Activated CD8-positive, alpha-beta T cell treated with anti-CD3 and anti-CD28 coated beads, Interleukin-2, amount 10 ng/mL, durations not matched to agents 7 days and 5 days (primary cell): ENCODE results near the gene ERVFRD-1. TPM values are rescaled to one million over a fixed set of nuclear protein-coding genes. Genes with fewer than 3 reads are reported as not detected.

Experiments
- ATAC-seq: fragments of 150-1000 bp; cut with Tn5 transposase; one replicate; pipeline ENCODE4 v1.10.0; 2021; ENCODE audit warnings: moderate library complexity
- CTCF ChIA-PET: fragments of 350-600 bp; sonication (Branson Sonifier 250); formaldehyde crosslinking; loops from one replicate; lab custom pipeline; 2021; ENCODE audit warnings: antibody characterized with exemption; lab: Charles Lee
- POLR2A ChIA-PET: fragments of 350-600 bp; sonication (Branson Sonifier 250); formaldehyde crosslinking; loops from one replicate; lab custom pipeline; 2021; ENCODE audit warnings: antibody characterized with exemption; lab: Charles Lee
- DNase-seq: peaks from one replicate; pipeline ENCODE4 v3.0.0-alpha.2; 2020
- H3K27ac Mint-ChIP-seq: one replicate; pipeline ENCODE4 v1.8.0; 2021; ENCODE audit warnings: mild to moderate bottlenecking, mixed read lengths
- H3K27me3 Mint-ChIP-seq: one replicate; pipeline ENCODE4 v1.8.0; 2021; ENCODE audit warnings: low read depth, mixed read lengths
- H3K36me3 Mint-ChIP-seq: one replicate; pipeline ENCODE4 v1.8.0; 2021; ENCODE audit warnings: low read depth, mixed read lengths
- H3K4me1 Mint-ChIP-seq: one replicate; pipeline ENCODE4 v1.8.0; 2021; ENCODE audit warnings: low read depth, mixed read lengths
- H3K4me3 Mint-ChIP-seq: one replicate; pipeline ENCODE4 v1.8.0; 2021; ENCODE audit warnings: mild to moderate bottlenecking, mixed read lengths
- H3K9me3 Mint-ChIP-seq: one replicate; pipeline ENCODE4 v1.8.0; 2022; ENCODE audit warnings: mixed read lengths; ENCODE audit not compliant: insufficient read depth
- total RNA-seq, 2 experiments: library from RNA; stranded (reverse); gene quantifications; one replicate each; pipeline ENCODE4 v1.2.3, GENCODE V29; 2021

The ERVFRD-1 gene
- total RNA-seq, 2 experiments from 2014 or later: not detected

GRCh38 chr6:11085758-11086435 is 25.6 kb downstream of the ERVFRD-1 start:
- no peaks in the 10 kb centered on the region for H3K4me1 Mint-ChIP-seq
- no peaks in the 10 kb centered on the region for H3K27me3 Mint-ChIP-seq
- DNase-seq: no peak
- H3K4me3 Mint-ChIP-seq: no peak overlapping the region
- ChIA-PET CTCF (no interaction called here), POLR2A (no interaction called here)
- H3K36me3 Mint-ChIP-seq: no peaks in the 10 kb centered on the region
- H3K27ac Mint-ChIP-seq: no peak overlapping the region
- no peaks in the 10 kb centered on the region for H3K9me3 Mint-ChIP-seq
- no peak for ATAC-seq

- ChIA-PET CTCF (no interaction called here), POLR2A (interaction anchor here (1.4 kb wide), 1 partner anchor 9 kb away, joined by 4 read pairs; the partner anchor contains the start of gene SMIM13)
- H3K4me1 Mint-ChIP-seq: no peaks in the 10 kb centered on the region
- ATAC-seq (no peak), DNase-seq (no peak)
- no peak overlapping the region for H3K27ac Mint-ChIP-seq
- H3K9me3 Mint-ChIP-seq: no peaks in the 10 kb centered on the region
- no peaks in the 10 kb centered on the region for H3K27me3 Mint-ChIP-seq
- no peaks in the 10 kb centered on the region for H3K36me3 Mint-ChIP-seq
- H3K4me3 Mint-ChIP-seq: no peak overlapping the region
Observed at GRCh38 chr6:11083956-11084355, 27.6 kb downstream of the ERVFRD-1 start.

DNA sequence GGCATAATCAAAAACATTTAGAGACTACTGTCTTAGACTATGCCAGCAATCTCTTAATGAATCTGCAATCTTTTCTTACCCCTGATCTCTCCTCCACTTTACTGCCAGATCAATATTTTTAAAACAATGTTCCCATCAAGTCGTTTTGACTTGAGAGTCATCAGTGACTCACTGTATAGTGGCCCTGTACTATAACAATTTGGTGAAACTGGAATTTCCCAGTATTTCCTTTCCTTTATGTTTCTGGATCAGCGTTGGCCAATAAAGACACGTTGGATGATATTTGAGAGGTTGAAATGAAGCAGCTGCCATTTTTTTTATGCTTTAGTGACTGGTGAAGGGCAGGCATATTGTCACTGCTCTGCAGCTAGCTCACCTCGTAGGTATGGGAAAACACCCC is 28.0 kb downstream of the ERVFRD-1 start:
- Mint-ChIP-seq H3K4me1 (no peaks in the 10 kb centered on the region), H3K4me3 (no peak overlapping the region), H3K27me3 (no peaks in the 10 kb centered on the region), H3K27ac (no peak overlapping the region), H3K9me3 (no peaks in the 10 kb centered on the region), H3K36me3 (no peaks in the 10 kb centered on the region)
- CTCF ChIA-PET: interaction anchor here (0.9 to 1.9 kb wide), 2 partner anchors 13 to 15 kb away, joined by 3 to 4 read pairs; no protein-coding TSS in a partner anchor
- ATAC-seq: no peak
- no peak for DNase-seq
- POLR2A ChIA-PET: interaction anchor here (1.4 kb wide), 1 partner anchor 10 kb away, joined by 4 read pairs; the partner anchor contains the start of gene SMIM13

DNA sequence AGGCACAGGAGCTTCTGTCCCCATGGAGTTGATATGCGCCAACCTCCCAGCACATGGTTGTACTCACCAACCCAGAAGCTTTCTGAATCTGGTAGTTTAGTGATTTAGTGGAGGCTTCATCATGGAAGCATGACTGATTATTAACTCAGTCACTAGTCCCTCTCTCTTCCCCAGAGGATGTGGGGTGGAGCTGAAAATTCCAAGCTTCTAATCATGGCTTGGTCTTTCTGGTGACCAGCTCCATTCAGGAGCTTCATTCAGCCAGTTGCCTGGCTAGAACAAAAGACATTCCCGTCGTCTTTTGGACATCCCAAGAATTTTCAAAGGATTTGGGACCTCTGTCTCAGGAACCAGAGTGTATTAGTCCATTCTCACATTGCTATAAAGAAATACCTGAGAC is 31.2 kb downstream of the ERVFRD-1 start:
- no peak overlapping the region for H3K4me3 Mint-ChIP-seq
- ATAC-seq: no peak
- no peaks in the 10 kb centered on the region for H3K27me3 Mint-ChIP-seq
- H3K4me1 Mint-ChIP-seq: no peaks in the 10 kb centered on the region
- H3K9me3 Mint-ChIP-seq: no peaks in the 10 kb centered on the region
- ChIA-PET CTCF (interaction anchor here (0.9 to 1.6 kb wide), 4 partner anchors 9 to 15 kb away, joined by 3 to 4 read pairs (median 3); no protein-coding TSS in a partner anchor), POLR2A (no interaction called here)
- H3K27ac Mint-ChIP-seq: no peak overlapping the region
- no peaks in the 10 kb centered on the region for H3K36me3 Mint-ChIP-seq
- no peak for DNase-seq

- DNase-seq: no peak
- Mint-ChIP-seq H3K27me3 (peaks cover 2% of the 10 kb centered on the region), H3K36me3 (no peaks in the 10 kb centered on the region), H3K4me3 (no peak overlapping the region), H3K9me3 (no peaks in the 10 kb centered on the region), H3K4me1 (no peaks in the 10 kb centered on the region), H3K27ac (no peak overlapping the region)
- CTCF ChIA-PET: no interaction called here
- POLR2A ChIA-PET: no interaction called here
- no peak for ATAC-seq
Observed at GRCh38 chr6:11078266-11078665, 33.3 kb downstream of the ERVFRD-1 start.

- H3K9me3 Mint-ChIP-seq: no peaks in the 10 kb centered on the region
- H3K4me3 Mint-ChIP-seq: no peak overlapping the region
- no peaks in the 10 kb centered on the region for H3K4me1 Mint-ChIP-seq
- ChIA-PET POLR2A (no interaction called here), CTCF (no interaction called here)
- H3K27me3 Mint-ChIP-seq: peaks cover 4% of the 10 kb centered on the region
- no peak overlapping the region for H3K27ac Mint-ChIP-seq
- no peak for ATAC-seq
- no peak for DNase-seq
- H3K36me3 Mint-ChIP-seq: no peaks in the 10 kb centered on the region
Observed at GRCh38 chr6:11076540-11076939, 35.0 kb downstream of the ERVFRD-1 start.

GRCh38 chr6:11072101-11072500 is 39.4 kb downstream of the ERVFRD-1 start:
- Mint-ChIP-seq H3K9me3 (no peaks in the 10 kb centered on the region), H3K4me1 (no peaks in the 10 kb centered on the region), H3K36me3 (no peaks in the 10 kb centered on the region), H3K4me3 (no peak overlapping the region), H3K27ac (no peak overlapping the region), H3K27me3 (peaks cover 11% of the 10 kb centered on the region)
- ChIA-PET CTCF (no interaction called here), POLR2A (no interaction called here)
- no peak for DNase-seq
- no peak for ATAC-seq

DNA sequence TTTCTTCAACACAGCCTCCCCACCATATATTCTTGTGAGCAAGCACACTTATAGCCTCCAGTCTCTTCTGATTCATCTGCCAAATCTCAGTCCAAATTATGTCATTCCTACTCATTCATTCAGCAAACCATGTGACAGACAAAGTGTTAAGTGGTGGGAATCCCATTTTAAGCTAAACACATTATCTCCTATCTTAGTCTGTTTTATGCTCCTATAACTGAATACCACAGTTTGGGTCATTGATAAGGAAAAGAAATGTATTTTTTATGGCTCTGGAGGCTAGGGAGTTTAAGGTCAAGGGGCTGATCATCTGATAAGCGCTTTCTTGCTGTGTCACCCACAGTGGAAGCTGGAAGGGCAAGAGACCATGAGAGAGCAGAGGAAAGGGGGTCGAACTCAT is 41.8 kb downstream of the ERVFRD-1 start:
- CTCF ChIA-PET: interaction anchor here (1.3 to 2.0 kb wide), 2 partner anchors 15 to 118 kb away, joined by 4 to 8 read pairs; no protein-coding TSS in a partner anchor
- no peak overlapping the region for H3K27ac Mint-ChIP-seq
- H3K4me1 Mint-ChIP-seq: no peaks in the 10 kb centered on the region
- DNase-seq (no peak), ATAC-seq (no peak)
- no peaks in the 10 kb centered on the region for H3K36me3 Mint-ChIP-seq
- POLR2A ChIA-PET: no interaction called here
- H3K9me3 Mint-ChIP-seq: no peaks in the 10 kb centered on the region
- no peak overlapping the region for H3K4me3 Mint-ChIP-seq
- peaks cover 13% of the 10 kb centered on the region for H3K27me3 Mint-ChIP-seq

- H3K27me3 Mint-ChIP-seq: peaks cover 13% of the 10 kb centered on the region
- CTCF ChIA-PET: interaction anchor here (1.0 to 2.2 kb wide), 4 partner anchors 13 to 589 kb away, joined by 3 to 11 read pairs (median 6); partner anchors contain the start of gene SMIM13
- no peak for ATAC-seq
- no peaks in the 10 kb centered on the region for H3K9me3 Mint-ChIP-seq
- H3K4me3 Mint-ChIP-seq: no peak overlapping the region
- H3K4me1 Mint-ChIP-seq: no peaks in the 10 kb centered on the region
- POLR2A ChIA-PET: no interaction called here
- no peaks in the 10 kb centered on the region for H3K36me3 Mint-ChIP-seq
- no peak overlapping the region for H3K27ac Mint-ChIP-seq
- no peak for DNase-seq
Observed at GRCh38 chr6:11067348-11067747, 44.2 kb downstream of the ERVFRD-1 start.

DNA sequence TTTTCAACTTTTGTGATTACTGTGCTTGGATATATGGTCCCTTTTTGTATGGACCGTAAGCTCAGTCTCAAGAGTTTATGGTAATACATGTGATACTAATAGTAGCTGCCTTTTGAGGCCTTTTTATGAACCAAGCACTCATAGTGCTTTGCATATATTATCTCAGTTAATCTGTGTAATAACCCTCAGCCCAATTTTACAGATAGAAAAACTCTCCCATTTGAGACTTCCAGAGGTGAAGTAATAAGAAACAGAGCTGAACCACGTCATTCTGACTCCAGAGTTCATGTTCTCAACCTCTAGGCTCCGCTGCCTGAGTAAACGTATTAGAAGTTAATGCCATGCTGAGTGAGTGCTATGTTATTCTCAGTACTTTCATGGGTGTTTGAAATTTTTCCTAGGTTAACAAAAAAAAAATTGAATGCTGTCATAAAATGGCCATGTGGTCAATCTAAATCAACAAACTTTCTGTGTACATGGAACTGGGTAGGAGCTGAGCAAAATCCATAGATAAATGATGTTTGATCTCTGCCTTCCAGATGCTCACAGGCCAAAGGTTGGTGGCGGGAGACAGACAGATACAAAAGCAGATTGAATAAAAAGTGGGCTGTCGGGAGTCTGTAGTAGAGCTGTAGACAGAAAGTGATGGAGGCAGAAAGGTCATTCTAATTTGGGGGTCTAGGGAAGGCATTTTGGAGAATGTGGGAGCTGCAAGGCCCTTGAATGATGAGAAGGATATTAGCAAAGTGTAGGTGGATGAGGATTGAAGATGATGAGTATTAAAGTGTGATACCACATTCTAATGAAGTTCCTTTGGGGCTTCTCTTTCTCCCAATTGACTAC is 44.8 kb downstream of the ERVFRD-1 start:
- H3K27ac Mint-ChIP-seq: no peak overlapping the region
- no peaks in the 10 kb centered on the region for H3K9me3 Mint-ChIP-seq
- H3K4me3 Mint-ChIP-seq: no peak overlapping the region
- CTCF ChIA-PET: interaction anchor here (0.6 to 2.2 kb wide), 6 partner anchors 14 to 588 kb away, joined by 3 to 11 read pairs (median 4); partner anchors contain the start of gene SMIM13
- peaks cover 11% of the 10 kb centered on the region for H3K27me3 Mint-ChIP-seq
- no peaks in the 10 kb centered on the region for H3K36me3 Mint-ChIP-seq
- POLR2A ChIA-PET: no interaction called here
- ATAC-seq (no peak), DNase-seq (no peak)
- no peaks in the 10 kb centered on the region for H3K4me1 Mint-ChIP-seq

- ChIA-PET POLR2A (no interaction called here), CTCF (interaction anchor here (1.1 to 2.2 kb wide), 8 partner anchors 9 to 587 kb away, joined by 3 to 11 read pairs (median 4); partner anchors contain the start of gene SMIM13)
- Mint-ChIP-seq H3K27ac (no peak overlapping the region), H3K9me3 (no peaks in the 10 kb centered on the region), H3K27me3 (peaks cover 11% of the 10 kb centered on the region), H3K4me1 (no peaks in the 10 kb centered on the region), H3K4me3 (no peak overlapping the region), H3K36me3 (no peaks in the 10 kb centered on the region)
- ATAC-seq (no peak), DNase-seq (no peak)
Observed at GRCh38 chr6:11065436-11066202, 45.9 kb downstream of the ERVFRD-1 start.
